Stomach smooth muscle (tissue), 2 donors: ENCODE measurements around the gene KCTD2.
A peak's percentile ranks its signal among the peaks of the same experiment; 100 is the strongest.

Source experiments
- H3K27ac ChIP-seq: one replicate; pipeline ENCODE4 v1.7.0; 2013; ENCODE audit warnings: mild to moderate bottlenecking, low read length, inconsistent platforms
- H3K27me3 ChIP-seq, 2 donors: one replicate each; pipeline ENCODE4 v1.7.0; 2013; ENCODE audit warnings: low read length in 2 of 2; ENCODE audit not compliant: insufficient read depth in 2 of 2, control insufficient read depth in 1 of 2
- H3K36me3 ChIP-seq, 2 donors: one replicate each; pipeline ENCODE4 v1.7.0; 2013; ENCODE audit warnings: low read length in 2 of 2; ENCODE audit not compliant: control insufficient read depth in 2 of 2, insufficient read depth in 2 of 2
- H3K4me1 ChIP-seq: one replicate; pipeline ENCODE4 v1.7.0; 2013; ENCODE audit warnings: low read length; ENCODE audit not compliant: control insufficient read depth, insufficient read depth
- H3K4me3 ChIP-seq, 2 donors: one replicate each; pipeline ENCODE4 v1.7.0; 2013; ENCODE audit warnings: low read length in 2 of 2
- H3K9ac ChIP-seq, 2 donors: one replicate each; pipeline ENCODE4 v1.7.0; 2013; ENCODE audit warnings: low read length in 2 of 2, mild to moderate bottlenecking in 1 of 2
- H3K9me3 ChIP-seq, 2 donors: one replicate each; pipeline ENCODE4 v1.7.0; 2013; ENCODE audit warnings: low read length in 2 of 2; ENCODE audit not compliant: control insufficient read depth in 2 of 2
- donor health status: healthy.
- donor health status: Pancreatic carcinoma.

The KCTD2 gene

DNA sequence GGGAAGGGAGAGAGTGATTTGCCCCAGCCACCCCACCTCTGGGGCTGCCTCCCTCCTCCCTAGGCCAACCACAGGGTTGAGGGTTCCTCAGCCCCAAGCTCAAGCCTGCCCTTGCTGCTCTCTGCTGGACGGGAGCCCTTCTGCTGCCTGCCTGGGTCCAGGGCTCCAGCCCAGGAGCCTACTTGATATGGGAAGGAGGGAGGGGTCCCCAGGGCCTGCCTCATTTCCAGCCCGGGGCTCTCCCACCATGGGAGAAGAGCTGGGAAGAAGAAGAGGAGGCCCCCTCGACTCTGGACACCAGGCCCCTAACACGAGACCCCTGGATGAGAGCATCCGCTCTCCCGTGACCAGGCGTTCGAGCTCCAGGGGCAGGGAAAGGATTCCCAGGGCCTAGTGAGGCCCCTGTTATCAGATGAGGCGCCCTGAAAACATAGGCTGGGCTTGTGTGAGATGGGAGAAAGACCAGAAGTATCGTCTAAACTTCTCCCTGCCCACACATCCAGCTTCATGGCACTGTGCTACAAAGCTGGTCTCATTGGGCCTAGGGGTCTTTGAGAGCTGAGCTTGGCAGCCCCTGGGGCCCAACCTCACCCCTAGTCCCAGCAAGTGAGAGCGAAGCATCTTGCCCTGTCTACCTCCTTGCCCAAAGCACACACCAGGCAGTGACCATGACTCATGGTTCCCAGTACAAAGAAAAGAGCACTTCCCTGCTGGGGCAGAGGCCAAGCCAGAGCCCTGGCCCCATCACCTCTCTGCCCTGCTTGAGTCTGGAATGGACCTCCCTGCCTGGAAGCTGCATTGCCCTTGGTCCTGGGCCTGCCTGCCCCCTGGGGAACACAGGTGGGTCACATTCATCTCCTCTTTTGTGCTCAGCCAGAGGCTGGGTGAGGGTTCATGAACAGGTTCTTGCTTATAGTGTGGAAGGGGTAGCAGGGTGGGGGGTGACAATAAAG is 41.7 kb downstream of the KCTD2 start:
- peak overlapping the region; percentile 25 to 65 for H3K4me3 ChIP-seq
- no peak overlapping the region for H3K27ac ChIP-seq
- H3K9me3 ChIP-seq: no peaks in the 10 kb centered on the region
- peak overlapping the region in 1 of 2 donors; percentile 22 for H3K9ac ChIP-seq
- H3K4me1 ChIP-seq: peaks cover 20% of the 10 kb centered on the region
- peaks cover 9 to 10% of the 10 kb centered on the region in 2 donors for H3K27me3 ChIP-seq
- H3K36me3 ChIP-seq: no peaks in the 10 kb centered on the region

DNA sequence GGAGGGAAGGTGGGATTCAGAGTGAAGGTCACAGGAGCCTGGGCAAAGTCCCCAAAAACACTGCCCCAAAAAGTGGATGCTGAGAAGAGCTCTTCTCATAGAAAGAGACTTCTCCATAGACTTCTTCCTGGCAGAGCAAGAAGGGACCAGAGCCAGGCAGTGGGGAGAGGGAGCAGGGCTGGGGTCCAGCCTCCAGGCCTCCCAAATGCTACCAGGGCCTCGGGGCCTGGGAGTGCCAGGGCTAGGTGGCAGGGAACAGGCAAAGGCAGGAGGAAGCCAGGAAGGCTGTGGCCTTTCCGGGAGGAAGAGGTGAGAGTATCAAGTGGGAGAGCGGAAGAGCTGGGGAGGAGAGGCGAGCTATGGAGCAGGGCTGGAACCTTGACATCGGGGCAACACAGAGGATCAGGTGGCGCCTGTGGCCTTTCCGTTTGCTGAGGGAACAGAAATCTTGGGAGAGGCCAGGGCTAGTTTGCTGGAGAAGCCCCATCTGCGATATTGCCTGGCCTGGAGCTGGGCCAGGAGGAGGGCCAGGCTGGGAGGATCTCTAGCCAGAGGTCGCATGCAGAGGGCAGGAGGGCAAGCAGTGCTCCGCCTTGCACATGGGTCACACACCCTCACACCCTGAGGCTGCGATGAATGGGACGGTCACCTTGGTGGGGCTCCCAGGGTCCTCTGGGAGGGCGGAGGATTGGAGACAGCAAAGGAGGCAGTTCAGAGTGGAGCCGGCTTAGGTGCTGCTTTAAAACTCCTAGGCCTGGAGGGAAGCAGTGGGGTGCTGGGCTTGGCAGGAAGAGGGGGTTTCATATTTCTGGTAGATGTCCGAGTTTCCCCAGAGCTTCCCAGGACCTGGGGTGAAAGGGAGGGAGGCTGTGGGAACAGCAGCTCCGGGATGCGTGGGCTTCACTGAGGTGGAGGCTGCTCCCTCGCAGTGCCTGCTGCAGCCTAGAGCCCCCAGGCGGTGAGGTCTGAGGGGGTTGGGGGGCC is 44.1 kb downstream of the KCTD2 start:
- peak overlapping the region in 1 of 2 donors; percentile 21 for H3K9ac ChIP-seq
- no peaks in the 10 kb centered on the region for H3K36me3 ChIP-seq
- no peaks in the 10 kb centered on the region for H3K9me3 ChIP-seq
- H3K27me3 ChIP-seq: peaks cover 9 to 10% of the 10 kb centered on the region in 2 donors
- peaks cover 20% of the 10 kb centered on the region for H3K4me1 ChIP-seq
- no peak overlapping the region for H3K4me3 ChIP-seq
- no peak overlapping the region for H3K27ac ChIP-seq

DNA sequence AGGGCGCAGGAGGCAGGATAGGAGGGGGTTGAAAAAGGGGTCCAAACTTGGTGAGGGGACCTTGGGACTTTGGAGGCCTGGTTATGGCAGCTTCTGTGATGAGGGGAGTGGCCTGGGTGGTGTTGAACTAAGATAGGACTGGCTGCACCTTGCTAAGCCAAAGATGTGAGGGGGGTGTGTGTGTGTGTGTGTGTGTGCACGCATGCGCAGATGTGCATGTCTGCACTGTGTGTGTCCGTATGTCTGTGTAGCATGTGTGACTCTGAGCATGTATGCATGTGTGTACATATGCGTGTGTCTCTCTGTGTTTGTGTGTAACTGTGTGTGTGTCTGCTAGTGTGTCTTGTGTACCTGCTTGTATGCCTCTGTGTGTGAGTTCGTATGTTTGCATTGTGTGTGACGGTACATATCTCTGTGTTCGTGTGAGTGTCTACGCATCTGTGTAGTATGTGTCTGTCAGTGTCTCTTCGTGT is 44.9 kb downstream of the KCTD2 start:
- peaks cover 8 to 9% of the 10 kb centered on the region in 2 donors for H3K27me3 ChIP-seq
- H3K27ac ChIP-seq: no peak overlapping the region
- no peak overlapping the region for H3K4me3 ChIP-seq
- no peaks in the 10 kb centered on the region for H3K36me3 ChIP-seq
- H3K4me1 ChIP-seq: peaks cover 20% of the 10 kb centered on the region
- no peak overlapping the region for H3K9ac ChIP-seq
- H3K9me3 ChIP-seq: no peaks in the 10 kb centered on the region

DNA sequence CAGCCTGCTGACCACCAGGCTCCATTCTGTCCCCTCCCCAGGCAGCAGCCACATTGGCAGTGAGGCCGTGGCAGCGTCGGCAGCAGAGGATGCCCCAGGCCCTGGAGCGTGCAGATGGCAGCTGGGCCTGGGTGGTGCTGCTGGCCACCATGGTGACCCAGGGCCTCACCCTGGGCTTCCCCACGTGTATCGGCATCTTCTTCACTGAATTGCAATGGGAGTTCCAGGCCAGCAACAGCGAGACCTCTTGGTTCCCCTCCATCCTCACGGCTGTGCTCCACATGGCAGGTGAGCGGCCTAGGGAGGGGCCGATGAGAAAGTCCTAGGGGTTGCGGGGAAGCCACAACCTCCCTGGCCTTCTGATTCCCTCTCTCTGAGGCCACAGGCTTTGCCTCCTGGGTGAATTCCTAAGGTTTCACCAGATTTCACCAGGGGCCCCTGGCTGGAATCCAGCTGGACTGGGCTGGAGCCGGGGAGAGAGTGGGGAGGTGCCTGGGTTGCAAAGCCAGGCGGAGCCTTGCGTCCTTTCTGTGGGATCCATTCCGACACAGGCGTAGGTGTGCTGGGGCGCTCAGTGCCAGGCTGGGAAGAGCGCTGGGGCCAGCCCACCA is 46.6 kb downstream of the KCTD2 start:
- no peaks in the 10 kb centered on the region for H3K36me3 ChIP-seq
- no peak overlapping the region for H3K27ac ChIP-seq
- H3K27me3 ChIP-seq: peaks cover 0 to 3% of the 10 kb centered on the region in 2 donors
- H3K4me1 ChIP-seq: peaks cover 6% of the 10 kb centered on the region
- H3K9me3 ChIP-seq: no peaks in the 10 kb centered on the region
- no peak overlapping the region for H3K9ac ChIP-seq
- no peak overlapping the region for H3K4me3 ChIP-seq

DNA sequence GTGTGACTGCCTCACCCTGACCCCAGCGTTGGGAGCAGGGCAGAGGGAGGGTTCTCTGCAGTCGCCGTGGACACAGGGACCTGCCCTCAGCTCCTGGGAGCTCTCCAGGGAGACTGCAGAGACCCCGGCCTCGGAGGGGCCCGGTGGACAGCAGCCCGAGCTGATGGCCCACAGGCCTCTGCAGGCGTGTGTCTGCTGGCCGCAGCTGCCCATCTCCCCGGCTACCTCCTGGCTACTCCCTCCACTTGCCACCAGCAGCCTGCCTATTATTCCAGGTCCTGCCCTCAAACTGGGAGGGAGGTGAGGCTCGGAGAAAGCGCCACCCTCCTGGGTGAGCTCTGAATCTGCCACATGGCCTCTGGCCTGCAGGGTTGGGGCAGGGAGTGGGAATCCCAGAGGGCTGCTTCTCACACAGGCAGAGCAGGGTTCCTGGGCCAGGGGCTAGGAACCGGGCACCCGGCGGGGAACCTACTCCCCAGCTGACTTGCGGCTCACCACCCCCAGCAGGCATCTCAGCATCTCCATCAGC is 47.9 kb downstream of the KCTD2 start:
- no peak overlapping the region for H3K9ac ChIP-seq
- H3K27ac ChIP-seq: no peak overlapping the region
- H3K4me3 ChIP-seq: no peak overlapping the region
- peaks cover 3% of the 10 kb centered on the region for H3K4me1 ChIP-seq
- H3K36me3 ChIP-seq: no peaks in the 10 kb centered on the region
- no peaks in the 10 kb centered on the region for H3K27me3 ChIP-seq
- H3K9me3 ChIP-seq: no peaks in the 10 kb centered on the region

DNA sequence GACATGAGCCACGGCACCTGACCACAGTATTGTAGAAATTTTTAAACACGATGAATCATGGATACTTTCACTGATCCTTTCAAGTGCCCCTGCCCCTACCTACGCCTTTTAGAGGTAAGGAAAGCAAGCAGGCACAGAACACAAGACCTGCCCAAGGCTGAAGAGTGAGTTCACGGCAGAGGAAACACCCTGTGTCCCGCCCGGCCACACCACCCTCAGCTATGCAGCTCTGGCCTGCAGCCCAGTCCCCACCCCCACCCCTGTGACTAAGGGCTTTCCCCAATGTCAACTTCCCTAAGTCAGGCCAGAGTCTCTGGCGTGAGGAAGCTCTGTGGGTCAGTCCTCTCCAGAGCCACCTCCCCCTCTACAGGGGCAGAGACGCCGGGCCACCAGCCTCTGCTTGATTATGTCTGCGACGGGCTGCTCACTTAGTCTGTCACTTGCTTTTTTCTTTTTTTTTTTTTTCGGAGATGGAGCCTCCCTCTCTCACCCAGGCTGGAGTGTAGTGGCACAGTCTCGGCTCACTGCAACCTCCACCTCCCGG is 49.1 kb downstream of the KCTD2 start:
- Histone ChIP-seq H3K9ac (no peak overlapping the region), H3K4me3 (no peak overlapping the region), H3K27ac (no peak overlapping the region), H3K9me3 (no peaks in the 10 kb centered on the region), H3K27me3 (no peaks in the 10 kb centered on the region), H3K4me1 (peaks cover 2% of the 10 kb centered on the region), H3K36me3 (no peaks in the 10 kb centered on the region)

DNA sequence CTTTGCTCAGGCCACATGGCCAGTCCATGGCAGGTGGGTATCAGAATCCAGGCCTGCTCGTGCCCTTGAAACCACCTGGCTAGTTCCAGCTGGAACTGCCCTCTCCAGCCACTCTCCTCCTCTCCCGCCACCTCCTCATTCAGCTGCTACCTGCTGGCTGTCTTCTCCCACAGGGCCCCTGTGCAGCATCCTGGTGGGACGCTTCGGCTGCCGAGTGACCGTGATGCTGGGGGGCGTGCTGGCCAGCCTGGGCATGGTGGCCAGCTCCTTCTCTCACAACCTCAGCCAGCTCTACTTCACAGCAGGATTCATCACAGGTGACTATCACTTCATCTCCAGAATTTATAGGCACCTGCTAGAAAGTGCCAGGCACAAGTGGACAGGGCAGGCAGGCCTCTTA is 50.8 kb downstream of the KCTD2 start:
- Histone ChIP-seq H3K4me1 (no peaks in the 10 kb centered on the region), H3K27me3 (no peaks in the 10 kb centered on the region), H3K4me3 (no peak overlapping the region), H3K36me3 (no peaks in the 10 kb centered on the region), H3K27ac (no peak overlapping the region), H3K9me3 (no peaks in the 10 kb centered on the region), H3K9ac (no peak overlapping the region)

DNA sequence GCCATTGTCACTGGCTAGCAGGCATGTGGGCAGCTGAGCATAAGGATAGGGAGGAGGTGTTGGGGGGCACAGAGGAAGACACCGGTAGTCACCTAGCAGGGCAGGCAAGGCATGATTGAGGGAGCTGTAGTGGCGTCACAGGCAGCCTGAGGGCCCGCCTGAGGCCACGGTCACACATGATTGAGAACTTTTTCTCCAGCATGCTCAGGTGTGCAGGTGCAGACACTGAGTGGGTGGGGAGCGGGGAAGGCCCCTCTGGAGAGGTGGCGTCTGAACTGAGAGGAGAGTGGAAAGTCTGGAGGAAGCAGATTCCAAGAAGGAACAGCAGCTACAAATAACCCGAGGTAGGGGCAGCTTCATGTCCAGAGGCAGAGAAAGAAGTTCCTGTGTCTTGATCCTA is 51.8 kb downstream of the KCTD2 start:
- no peak overlapping the region for H3K27ac ChIP-seq
- no peaks in the 10 kb centered on the region for H3K36me3 ChIP-seq
- no peak overlapping the region for H3K4me3 ChIP-seq
- no peaks in the 10 kb centered on the region for H3K9me3 ChIP-seq
- no peaks in the 10 kb centered on the region for H3K27me3 ChIP-seq
- no peak overlapping the region for H3K9ac ChIP-seq
- H3K4me1 ChIP-seq: no peaks in the 10 kb centered on the region

DNA sequence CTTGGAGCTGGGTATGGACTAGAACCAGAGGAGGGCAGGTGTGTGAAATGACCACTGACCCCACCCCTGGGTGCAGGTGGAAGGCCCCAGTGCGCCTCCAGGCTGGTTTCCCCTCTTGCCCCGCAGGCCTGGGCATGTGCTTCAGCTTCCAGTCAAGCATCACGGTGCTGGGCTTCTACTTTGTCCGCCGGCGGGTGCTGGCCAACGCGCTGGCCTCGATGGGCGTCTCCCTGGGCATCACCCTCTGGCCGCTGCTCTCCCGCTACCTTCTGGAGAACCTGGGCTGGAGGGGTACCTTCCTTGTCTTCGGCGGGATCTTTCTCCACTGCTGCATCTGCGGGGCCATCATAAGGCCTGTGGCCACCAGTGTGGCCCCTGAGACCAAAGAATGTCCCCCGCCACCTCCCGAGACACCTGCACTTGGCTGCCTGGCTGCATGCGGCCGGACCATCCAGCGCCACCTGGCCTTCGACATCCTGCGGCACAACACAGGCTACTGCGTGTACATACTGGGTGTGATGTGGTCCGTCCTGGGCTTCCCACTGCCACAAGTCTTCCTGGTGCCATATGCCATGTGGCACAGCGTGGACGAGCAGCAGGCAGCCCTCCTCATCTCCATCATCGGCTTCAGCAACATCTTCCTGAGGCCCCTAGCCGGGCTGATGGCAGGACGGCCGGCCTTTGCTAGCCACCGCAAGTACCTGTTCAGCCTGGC is 53.0 kb downstream of the KCTD2 start:
- H3K27ac ChIP-seq: no peak overlapping the region

More for the DNA sequence above, 53.0 kb downstream of the KCTD2 start:
- no peaks in the 10 kb centered on the region for H3K4me1 ChIP-seq
- no peak overlapping the region for H3K9ac ChIP-seq
- H3K27me3 ChIP-seq: no peaks in the 10 kb centered on the region
- no peak overlapping the region for H3K4me3 ChIP-seq
- no peaks in the 10 kb centered on the region for H3K9me3 ChIP-seq
- no peaks in the 10 kb centered on the region for H3K36me3 ChIP-seq
